Globus pallidus (tissue), 1 donor: ENCODE measurements around the gene MYMX.
A peak's percentile ranks its signal among the peaks of the same experiment; 100 is the strongest.

Source experiments
- DNase-seq: peaks from one replicate; pipeline ENCODE4 v3.0.0-alpha.2; 2015; ENCODE audit warnings: low spot score

Gene MYMX

GRCh38 chr6:44250718-44251123 is 34.0 kb downstream of the MYMX start:
- DNase-seq: no peak

GRCh38 chr6:44251576-44252524 is 35.1 kb downstream of the MYMX start:
- no peak for DNase-seq

- no peak for DNase-seq
Measured at GRCh38 chr6:44253307-44254101, 36.8 kb downstream of the MYMX start.

- DNase-seq: no peak
Measured at GRCh38 chr6:44254191-44255104, 37.7 kb downstream of the MYMX start.

GRCh38 chr6:44255105-44255808 is 38.5 kb downstream of the MYMX start:
- DNase-seq: no peak

GRCh38 chr6:44255871-44256774 is 39.4 kb downstream of the MYMX start:
- no peak for DNase-seq

- DNase-seq: no peak
Measured at GRCh38 chr6:44256775-44257024, 40.0 kb downstream of the MYMX start.

- DNase-seq: peak; percentile 95
Measured at GRCh38 chr6:44257025-44257752, 40.5 kb downstream of the MYMX start, which contains the start of gene SLC35B2. Gene SLC35B2, minus strand, starts transcription at chr6:44257528. Its CDS starts 118 bp downstream, at chr6:44257410.

- DNase-seq: no peak
Measured at GRCh38 chr6:44257753-44258324, 41.1 kb downstream of the MYMX start.

GRCh38 chr6:44258325-44258863 is 41.7 kb downstream of the MYMX start:
- DNase-seq: no peak

GRCh38 chr6:44258921-44259320 is 42.2 kb downstream of the MYMX start:
- DNase-seq: no peak

- no peak for DNase-seq
Measured at GRCh38 chr6:44260011-44260410, 43.3 kb downstream of the MYMX start.

- DNase-seq: no peak
Measured at GRCh38 chr6:44260451-44261297, 43.9 kb downstream of the MYMX start.

GRCh38 chr6:44261581-44261980 is 44.9 kb downstream of the MYMX start:
- DNase-seq: no peak

- no peak for DNase-seq
Measured at GRCh38 chr6:44262467-44263353, 46.0 kb downstream of the MYMX start.

GRCh38 chr6:44263354-44264100 is 46.8 kb downstream of the MYMX start:
- no peak for DNase-seq
